H1 (cell line): Measurements from ENCODE around the gene RAB4B. TPM values are rescaled to one million over a fixed set of nuclear protein-coding genes. Genes with fewer than 3 reads are reported as not detected.
A peak's percentile ranks its signal among the peaks of the same experiment; 100 is the strongest.

Experiments used
- CTCF ChIA-PET: fragments of 300-600 bp; sonication (Branson Sonifier 250); formaldehyde crosslinking; loops from one replicate; lab custom pipeline; 2021; ENCODE audit not compliant: partially characterized antibody; lab: Charles Lee
- POLR2A ChIA-PET: fragments of 300-600 bp; sonication (Branson Sonifier 250); formaldehyde crosslinking; loops from one replicate; lab custom pipeline; 2021; ENCODE audit warnings: inconsistent platforms; ENCODE audit not compliant: partially characterized antibody; lab: Charles Lee
- DNase-seq, 2 experiments: peaks; one replicate each; pipeline versions ENCODE4 v3.0.0 to v3.0.0-alpha.2; 2010 to 2022; ENCODE audit warnings: low spot score in 2 of 2, low read depth in 1 of 2, mixed read lengths in 1 of 2
- FAIRE-seq: peaks from 2 replicates; lab custom pipeline; 2011; peaks lifted over from hg19 to GRCh38; lab: Jason Lieb, UNC
- H2AFZ ChIP-seq: 2 replicates; pipeline ENCODE4 v1.8.1; 2012; ENCODE audit warnings: low read length, inconsistent platforms
- H2AK5ac ChIP-seq: 2 replicates; pipeline ENCODE4 v1.6.1; 2013; ENCODE audit warnings: low read depth, low read length
- H2BK120ac ChIP-seq: replicated peaks from 2 replicates; pipeline ENCODE3; 2013; ENCODE audit warnings: low read depth, low read length, inconsistent platforms
- H2BK12ac ChIP-seq: 2 replicates; pipeline ENCODE4 v1.6.1; 2013; ENCODE audit warnings: low read depth, low read length
- H2BK15ac ChIP-seq: 2 replicates; pipeline ENCODE4 v1.6.1; 2013; ENCODE audit warnings: low read length
- H2BK20ac ChIP-seq: 2 replicates; pipeline ENCODE4 v1.6.1; 2013; ENCODE audit warnings: low read length
- H2BK5ac ChIP-seq: 2 replicates; pipeline ENCODE4 v1.6.1; 2013; ENCODE audit warnings: low read depth, low read length
- H3K14ac ChIP-seq: 2 replicates; pipeline ENCODE4 v1.6.1; 2013; ENCODE audit warnings: inconsistent platforms; ENCODE audit not compliant: insufficient read length
- H3K18ac ChIP-seq: 2 replicates; pipeline ENCODE4 v1.6.1; 2013; ENCODE audit warnings: low read length; ENCODE audit errors: extremely low read depth
- H3K23ac ChIP-seq: 2 replicates; pipeline ENCODE4 v1.6.1; 2013; ENCODE audit warnings: inconsistent platforms; ENCODE audit not compliant: insufficient read length
- H3K23me2 ChIP-seq: 2 replicates; pipeline ENCODE4 v1.6.1; 2013; ENCODE audit warnings: low read depth, low read length
- H3K27ac ChIP-seq: 2 replicates; pipeline ENCODE4 v1.6.1; 2011; ENCODE audit warnings: low read depth, low read length, inconsistent platforms
- H3K27me3 ChIP-seq, 4 experiments: replicated peaks in 1 of 4; 1 replicate in 1 of 4; 2 replicates in 3 of 4; pipeline versions ENCODE4 v1.6.1 to v1.8.1; 2011 to 2013; ENCODE audit warnings: low read length in 3 of 4, mild to moderate bottlenecking in 3 of 4, inconsistent platforms in 2 of 4, mixed read lengths in 2 of 4, moderate library complexity in 1 of 4; ENCODE audit not compliant: control insufficient read depth in 3 of 4, insufficient read depth in 3 of 4; ENCODE audit errors: extremely low read depth in 1 of 4
- H3K36me3 ChIP-seq, 4 experiments: 2 replicates each; pipeline versions ENCODE4 v1.6.1 to v1.8.1; 2011 to 2013; ENCODE audit warnings: mild to moderate bottlenecking in 4 of 4, low read length in 3 of 4, moderate library complexity in 2 of 4, control low read depth in 1 of 4, inconsistent platforms in 1 of 4; ENCODE audit not compliant: insufficient read depth in 4 of 4, control insufficient read depth in 2 of 4
- H3K4ac ChIP-seq: replicated peaks from 2 replicates; pipeline ENCODE3; 2013; ENCODE audit warnings: low read length, low read depth, mixed read lengths, inconsistent platforms; ENCODE audit not compliant: insufficient read length
- H3K4me1 ChIP-seq, 4 experiments: replicated peaks in 1 of 4; 1 replicate in 1 of 4; 2 replicates in 3 of 4; pipeline versions ENCODE4 v1.6.1 to v1.8.1; 2011 to 2013; ENCODE audit warnings: low read length in 3 of 4, inconsistent platforms in 2 of 4, mixed read lengths in 1 of 4; ENCODE audit not compliant: insufficient read depth in 4 of 4, control insufficient read depth in 3 of 4
- H3K4me2 ChIP-seq, 2 experiments: 2 replicates each; pipeline versions ENCODE4 v1.6.1 to v1.8.1; 2011 to 2013; ENCODE audit warnings: low read depth in 2 of 2, low read length in 2 of 2, control low read depth in 1 of 2, inconsistent platforms in 1 of 2, mild to moderate bottlenecking in 1 of 2; ENCODE audit not compliant: insufficient read depth in 1 of 2
- H3K4me3 ChIP-seq, 4 experiments: fragments of 200-600, 300-600 bp in 1 of 4; sonication (generic), shearing (Covaris generic), sonication (Bioruptor Twin) in 1 of 4; 2 replicates each; pipeline versions ENCODE4 v1.5.1 to v1.8.1; 2011 to 2016; ENCODE audit warnings: low read length in 4 of 4, low read depth in 3 of 4, control low read depth in 2 of 4, inconsistent platforms in 2 of 4, mild to moderate bottlenecking in 2 of 4, mixed read lengths in 1 of 4, moderate library complexity in 1 of 4; ENCODE audit not compliant: insufficient read depth in 2 of 4; ENCODE audit errors: extremely low read depth in 1 of 4
- H3K56ac ChIP-seq: replicated peaks from 2 replicates; pipeline ENCODE3; 2013; ENCODE audit warnings: low read depth, mild to moderate bottlenecking, mixed read lengths, low read length, inconsistent platforms; ENCODE audit not compliant: insufficient read length
- H3K79me1 ChIP-seq: 2 replicates; pipeline ENCODE4 v1.6.1; 2013; ENCODE audit warnings: low read depth, low read length, control low read depth
- H3K79me2 ChIP-seq, 2 experiments: 2 replicates each; pipeline versions ENCODE4 v1.6.1 to v1.8.1; 2012 to 2013; ENCODE audit warnings: low read length in 2 of 2, mild to moderate bottlenecking in 2 of 2, inconsistent platforms in 1 of 2; ENCODE audit not compliant: insufficient read depth in 2 of 2, control insufficient read depth in 1 of 2
- H3K9ac ChIP-seq, 4 experiments: replicated peaks in 1 of 4; 1 replicate in 1 of 4; 2 replicates in 3 of 4; pipeline versions ENCODE4 v1.6.1 to v1.8.1; 2011 to 2013; ENCODE audit warnings: low read depth in 3 of 4, low read length in 3 of 4, control low read depth in 2 of 4, mild to moderate bottlenecking in 2 of 4, moderate library complexity in 2 of 4, inconsistent platforms in 1 of 4; ENCODE audit errors: extremely low read depth in 1 of 4
- H3K9me3 ChIP-seq, 2 experiments: 2 replicates each; pipeline versions ENCODE4 v1.6.1 to v1.8.1; 2012 to 2013; ENCODE audit warnings: mild to moderate bottlenecking in 2 of 2, moderate library complexity in 2 of 2, control low read depth in 1 of 2, inconsistent platforms in 1 of 2, low read depth in 1 of 2, low read length in 1 of 2, mixed read lengths in 1 of 2; ENCODE audit not compliant: insufficient read depth in 2 of 2
- H4K20me1 ChIP-seq, 2 experiments: replicated peaks in 1 of 2; 2 replicates each; pipeline versions ENCODE3 to v1.8.1; 2011 to 2013; ENCODE audit warnings: inconsistent platforms in 2 of 2, low read length in 2 of 2, mild to moderate bottlenecking in 1 of 2; ENCODE audit not compliant: insufficient read depth in 2 of 2, control insufficient read depth in 1 of 2
- H4K5ac ChIP-seq: 2 replicates; pipeline ENCODE4 v1.6.1; 2013; ENCODE audit warnings: low read length, low read depth, mixed read lengths, inconsistent platforms; ENCODE audit not compliant: insufficient read length
- H4K8ac ChIP-seq: 2 replicates; pipeline ENCODE4 v1.8.0; 2013; ENCODE audit warnings: mild to moderate bottlenecking, moderate library complexity, low read length, inconsistent platforms; ENCODE audit not compliant: insufficient read depth; ENCODE audit errors: extremely low read depth
- H4K91ac ChIP-seq: replicated peaks from 2 replicates; pipeline ENCODE3; 2013; ENCODE audit warnings: low read length, mixed read lengths, inconsistent platforms; ENCODE audit not compliant: insufficient read length
- ASH2L ChIP-seq: fragments of 200-600, 300-600 bp; sonication (generic); IDR thresholded peaks from one replicate; pipeline ENCODE4 v1.7.1; 2017; ENCODE audit warnings: low read length
- BACH1 ChIP-seq: IDR thresholded peaks from 2 replicates; pipeline ENCODE4 v1.6.1; 2012; ENCODE audit warnings: low read length, improper control_type of control experiment
- BCL11A ChIP-seq, 2 experiments: IDR thresholded peaks; one replicate each; pipeline ENCODE4 v1.6.1; 2011; ENCODE audit warnings: low read depth in 2 of 2, low read length in 2 of 2, mild to moderate bottlenecking in 2 of 2
- POLR2AphosphoS5 ChIP-seq: IDR thresholded peaks from 2 replicates; pipeline ENCODE4 v1.6.1; 2011; ENCODE audit warnings: low read depth, low read length
- WGBS, 2 experiments: shearing (Covaris generic) in 1 of 2; methylation state at CpG; one replicate each; pipeline versions ENCODE4 v1.1.6 to v1.1.7; 2013 to 2015; ENCODE audit warnings: low lambda C conversion rate in 2 of 2, mixed read lengths in 2 of 2, inconsistent platforms in 1 of 2, low coverage in 1 of 2, missing lambda C conversion rate in 1 of 2; ENCODE audit not compliant: insufficient replicate concordance in 2 of 2, insufficient coverage in 1 of 2, insufficient read length in 1 of 2; ENCODE audit errors: extremely low coverage in 1 of 2, missing lambda C conversion rate in 1 of 2; 5-methylcytosine and 5-hydroxymethylcytosine counted together
- polyA plus RNA-seq, 7 experiments: library from polyadenylated mRNA; depleted of rRNA in 3 of 7; stranded (reverse) in 5 of 7; unstranded in 2 of 7; fragments of >200 nt in 5 of 7; fragments of 200-250 nt in 2 of 7; gene quantifications; 1 replicate in 5 of 7; 2 replicates in 1 of 7; 4 replicates in 1 of 7; pipeline versions ENCODE4 v1.2.1 to v1.2.3, GENCODE V29; 2011 to 2013; ENCODE audit warnings: missing spikeins in 2 of 7, mixed read lengths in 2 of 7
- total RNA-seq: library from RNA; stranded (reverse); fragmentation: NEBNext Ultra II Directional; extraction: Animal tissue kit (Norgen Biotek cat#: 25700); gene quantifications from 2 replicates; pipeline ENCODE4 v1.2.1, GENCODE V29; 2021
- TF ChIP-seq, protein P1 (sequence below): IDR thresholded peaks from 2 replicates; pipeline ENCODE4 v1.6.1; 2012; ENCODE audit warnings: low read length, inconsistent platforms

Gene RAB4B
- total and polyA plus RNA-seq, 2 of the 8 experiments (the other 6 are each of a cell fraction or from before 2014, with no cell fraction given): 15.9 to 28.6 TPM

DNA sequence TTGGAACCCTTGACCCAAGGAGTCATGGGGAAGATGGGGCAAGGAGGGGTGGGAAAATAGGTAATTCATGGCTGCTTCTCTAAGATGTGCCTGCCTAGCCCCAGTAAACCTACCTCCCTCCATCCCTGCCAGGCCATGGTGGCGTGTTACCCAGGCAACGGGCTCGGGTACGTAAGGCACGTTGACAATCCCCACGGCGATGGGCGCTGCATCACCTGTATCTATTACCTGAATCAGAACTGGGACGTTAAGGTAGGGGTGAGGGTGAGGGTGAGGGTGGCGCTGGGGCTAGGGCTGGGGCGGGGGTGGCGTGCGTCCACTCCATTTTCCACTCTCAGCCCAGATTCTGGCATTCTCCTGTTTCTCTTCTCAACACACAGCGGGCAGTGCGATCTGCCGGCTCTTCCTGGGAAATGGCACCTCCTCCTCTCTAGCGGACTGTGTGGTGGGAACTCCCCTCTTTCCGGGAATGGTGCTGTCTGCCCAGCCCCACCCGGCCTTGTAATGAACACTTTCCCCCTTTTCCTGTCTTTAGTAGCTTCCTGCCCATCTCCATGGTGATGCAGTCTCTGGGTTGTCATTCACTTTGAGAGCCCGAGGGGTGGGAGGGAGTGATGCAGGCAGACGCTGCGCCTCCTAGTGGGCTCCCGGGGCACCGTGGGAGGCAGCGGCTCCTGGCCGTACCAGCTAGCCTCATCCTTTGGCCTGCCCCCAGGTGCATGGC lies 28.5 kb downstream of the RAB4B start:
- peak; percentile 77 for FAIRE-seq
- TF ChIP-seq, protein P1, sequence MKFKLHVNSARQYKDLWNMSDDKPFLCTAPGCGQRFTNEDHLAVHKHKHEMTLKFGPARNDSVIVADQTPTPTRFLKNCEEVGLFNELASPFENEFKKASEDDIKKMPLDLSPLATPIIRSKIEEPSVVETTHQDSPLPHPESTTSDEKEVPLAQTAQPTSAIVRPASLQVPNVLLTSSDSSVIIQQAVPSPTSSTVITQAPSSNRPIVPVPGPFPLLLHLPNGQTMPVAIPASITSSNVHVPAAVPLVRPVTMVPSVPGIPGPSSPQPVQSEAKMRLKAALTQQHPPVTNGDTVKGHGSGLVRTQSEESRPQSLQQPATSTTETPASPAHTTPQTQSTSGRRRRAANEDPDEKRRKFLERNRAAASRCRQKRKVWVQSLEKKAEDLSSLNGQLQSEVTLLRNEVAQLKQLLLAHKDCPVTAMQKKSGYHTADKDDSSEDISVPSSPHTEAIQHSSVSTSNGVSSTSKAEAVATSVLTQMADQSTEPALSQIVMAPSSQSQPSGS: peak; percentile 57
- TF ChIP-seq BCL11A (IDR thresholded peaks at IDR 0.05; ENCODE audit: low read depth in 2 of 2, low read length in 2 of 2): no peak
- peak; percentile 45; the same call in 1 of the 2 replicates for TF ChIP-seq BACH1
- peak; percentile 58 for TF ChIP-seq POLR2AphosphoS5
- TF ChIP-seq ASH2L: no peak

More for the DNA sequence above, 28.5 kb downstream of the RAB4B start:
- Histone ChIP-seq H3K23ac (no peak overlapping the region), H2AK5ac (0 out of 2 replicates have a peak overlapping the region, but pooled peaks have one; percentile 28), H3K4me2 (peak overlapping the region; percentile 4 to 45; a peak in 3 of 4 replicates), H4K20me1 (peaks cover 44 to 60% of the 10 kb centered on the region in 2 experiments), H3K4ac (no peak overlapping the region), H3K9ac (no peak overlapping the region), H2AFZ (no peak overlapping the region), H3K9me3 (no peaks in the 10 kb centered on the region), H2BK15ac (no peak overlapping the region), H3K14ac (no peak overlapping the region), H3K4me1 (peaks cover 3 to 53% (median 27%) of the 10 kb centered on the region in 4 experiments), H4K8ac (no peak overlapping the region; the same call in 1 of the 2 replicates), H2BK20ac (no peak overlapping the region), H3K27me3 (no peaks in the 10 kb centered on the region), H2BK120ac (no peak overlapping the region), H3K18ac (no peak overlapping the region), H3K56ac (no peak overlapping the region), H4K91ac (no peak overlapping the region), H3K79me2 (peaks cover 5 to 58% of the 10 kb centered on the region in 2 experiments), H2BK12ac (no peak overlapping the region), H2BK5ac (0 out of 2 replicates have a peak overlapping the region, but pooled peaks have one; percentile 35), H3K79me1 (peaks cover 31% of the 10 kb centered on the region), H3K23me2 (peaks cover 7% of the 10 kb centered on the region; the same call in 1 of the 2 replicates), H3K27ac (no peak overlapping the region), H4K5ac (no peak overlapping the region), H3K4me3 (peak overlapping the region in 2 of 4 experiments; percentile 22 to 35; a peak in 2 of 8 replicates), H3K36me3 (peaks cover 6 to 42% (median 13%) of the 10 kb centered on the region in 4 experiments; a peak in 6 of 8 replicates)
- ChIA-PET POLR2A (interaction anchor here (0.5 to 15.7 kb wide), 24 partner anchors 8 to 320 kb away, joined by 3 to 241 read pairs (median 5); partner anchors contain the start of genes ACTMAP, COQ8B, EGLN2 and ITPKC), CTCF (interaction anchor here (0.8 to 4.4 kb wide), 21 partner anchors 8 to 338 kb away, joined by 3 to 26 read pairs (median 5); partner anchors contain the start of genes EGLN2, NUMBL and RAB4B)
- peak; percentile 90 to 95 for DNase-seq
- 37% methylated on average over 25 of the region's 26 CpGs; no CpG with 5 or more reads in 1 of the 2 experiments for WGBS, 2 experiments
